Osteoblast (primary cell): Measurements from ENCODE around the gene AMPH. TPM values are rescaled to one million over a fixed set of nuclear protein-coding genes. Genes with fewer than 3 reads are reported as not detected.

Experiments
- DNase-seq: peaks from one replicate; pipeline ENCODE4 v3.0.0; 2011; ENCODE audit warnings: low spot score, mixed read lengths; ENCODE audit not compliant: insufficient read length; ENCODE audit errors: missing footprints
- H2AFZ ChIP-seq: 2 replicates; pipeline ENCODE4 v1.6.0; 2011; ENCODE audit warnings: mild to moderate bottlenecking, low read length
- H3K27ac ChIP-seq: 2 replicates; pipeline ENCODE4 v1.5.1; 2011; ENCODE audit warnings: mild to moderate bottlenecking, low read depth, low read length, moderate library complexity
- H3K27me3 ChIP-seq: 2 replicates; pipeline ENCODE4 v1.6.0; 2012; ENCODE audit warnings: mild to moderate bottlenecking, control low read depth, inconsistent platforms, low read length, moderate library complexity; ENCODE audit not compliant: insufficient read depth
- H3K36me3 ChIP-seq: 2 replicates; pipeline ENCODE4 v1.5.1; 2011; ENCODE audit warnings: mild to moderate bottlenecking, low read length, control low read depth, moderate library complexity; ENCODE audit not compliant: insufficient read depth
- H3K4me1 ChIP-seq: 2 replicates; pipeline ENCODE4 v1.5.1; 2011; ENCODE audit warnings: mild to moderate bottlenecking, low read length, control low read depth, moderate library complexity; ENCODE audit not compliant: insufficient read depth
- H3K4me2 ChIP-seq: 2 replicates; pipeline ENCODE4 v1.6.0; 2011; ENCODE audit warnings: mild to moderate bottlenecking, low read length; ENCODE audit not compliant: insufficient read depth
- H3K4me3 ChIP-seq: fragments of 200-600 bp; sonication (generic); 3 replicates; pipeline ENCODE4 v1.5.1; 2012; ENCODE audit warnings: mild to moderate bottlenecking, low read length, inconsistent platforms; ENCODE audit not compliant: insufficient read depth
- H3K79me2 ChIP-seq: 2 replicates; pipeline ENCODE4 v1.6.0; 2012; ENCODE audit warnings: mild to moderate bottlenecking, low read length, control low read depth, inconsistent platforms; ENCODE audit not compliant: insufficient read depth
- H3K9me3 ChIP-seq: 2 replicates; pipeline ENCODE4 v1.5.1; 2011; ENCODE audit warnings: low read depth, low read length, control low read depth
- H4K20me1 ChIP-seq: 2 replicates; pipeline ENCODE4 v1.6.0; 2012; ENCODE audit warnings: mild to moderate bottlenecking, low read length, control low read depth; ENCODE audit not compliant: insufficient read depth
- total RNA-seq: library from RNA; depleted of rRNA; stranded (reverse); fragments of >200 nt; gene quantifications from 2 replicates; pipeline ENCODE4 v1.2.3, GENCODE V29; 2012
- TF ChIP-seq, protein P1 (sequence below): IDR thresholded peaks from 2 replicates; pipeline ENCODE4 v1.5.1; 2011; ENCODE audit warnings: mild to moderate bottlenecking, low read depth, low read length, moderate library complexity; ENCODE audit errors: extremely low read depth

Gene AMPH
- total RNA-seq, 1 donor: 1.1 TPM

DNA sequence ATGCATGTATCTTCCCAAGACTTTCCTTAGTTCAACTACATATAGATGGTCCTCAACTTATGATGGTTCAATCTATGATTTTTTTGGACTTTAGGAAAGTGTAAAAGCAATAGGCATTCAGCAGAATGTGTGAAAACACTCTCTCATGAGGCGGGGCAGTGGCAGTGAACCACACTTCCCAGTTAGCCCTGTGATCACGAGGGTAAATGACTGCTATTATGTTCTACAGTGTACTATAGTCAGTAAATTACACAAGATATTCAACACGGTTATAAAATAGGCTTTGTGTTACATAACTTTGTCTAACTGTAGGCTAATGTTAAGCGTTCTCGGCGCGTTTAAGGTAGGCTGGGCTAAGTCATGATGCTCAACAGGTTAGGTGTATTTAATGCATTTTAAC lies 169.3 kb downstream of the AMPH start:
- Histone ChIP-seq H3K9me3 (no peaks in the 10 kb centered on the region), H3K27ac (no peak overlapping the region), H4K20me1 (no peaks in the 10 kb centered on the region), H3K27me3 (no peaks in the 10 kb centered on the region), H3K4me3 (no peak overlapping the region), H2AFZ (no peak overlapping the region), H3K36me3 (no peaks in the 10 kb centered on the region), H3K4me1 (no peaks in the 10 kb centered on the region), H3K79me2 (no peaks in the 10 kb centered on the region), H3K4me2 (no peak overlapping the region)
- TF ChIP-seq, protein P1, sequence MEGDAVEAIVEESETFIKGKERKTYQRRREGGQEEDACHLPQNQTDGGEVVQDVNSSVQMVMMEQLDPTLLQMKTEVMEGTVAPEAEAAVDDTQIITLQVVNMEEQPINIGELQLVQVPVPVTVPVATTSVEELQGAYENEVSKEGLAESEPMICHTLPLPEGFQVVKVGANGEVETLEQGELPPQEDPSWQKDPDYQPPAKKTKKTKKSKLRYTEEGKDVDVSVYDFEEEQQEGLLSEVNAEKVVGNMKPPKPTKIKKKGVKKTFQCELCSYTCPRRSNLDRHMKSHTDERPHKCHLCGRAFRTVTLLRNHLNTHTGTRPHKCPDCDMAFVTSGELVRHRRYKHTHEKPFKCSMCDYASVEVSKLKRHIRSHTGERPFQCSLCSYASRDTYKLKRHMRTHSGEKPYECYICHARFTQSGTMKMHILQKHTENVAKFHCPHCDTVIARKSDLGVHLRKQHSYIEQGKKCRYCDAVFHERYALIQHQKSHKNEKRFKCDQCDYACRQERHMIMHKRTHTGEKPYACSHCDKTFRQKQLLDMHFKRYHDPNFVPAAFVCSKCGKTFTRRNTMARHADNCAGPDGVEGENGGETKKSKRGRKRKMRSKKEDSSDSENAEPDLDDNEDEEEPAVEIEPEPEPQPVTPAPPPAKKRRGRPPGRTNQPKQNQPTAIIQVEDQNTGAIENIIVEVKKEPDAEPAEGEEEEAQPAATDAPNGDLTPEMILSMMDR: no peak
- no peak for DNase-seq

DNA sequence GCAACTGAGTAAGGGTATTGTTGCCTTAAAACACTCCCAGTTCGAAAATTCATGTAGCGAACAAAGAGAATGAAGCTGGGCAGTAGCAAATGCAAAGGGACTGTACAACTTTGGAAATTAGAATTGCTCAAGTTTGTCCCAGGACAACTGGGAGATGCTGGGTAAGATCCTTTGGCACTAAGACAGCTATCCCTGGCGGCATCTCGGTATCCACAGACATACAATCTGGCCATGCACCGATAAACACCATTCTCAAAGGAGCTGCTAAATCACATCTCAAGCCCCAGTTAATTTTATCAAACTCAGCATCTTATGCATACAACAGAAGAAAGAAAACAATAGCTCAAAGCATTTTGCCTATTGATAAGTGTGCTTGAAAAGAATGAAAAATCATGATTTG lies 177.3 kb downstream of the AMPH start:
- Histone ChIP-seq H3K9me3 (no peaks in the 10 kb centered on the region), H4K20me1 (no peaks in the 10 kb centered on the region), H3K4me1 (no peaks in the 10 kb centered on the region), H3K79me2 (no peaks in the 10 kb centered on the region), H3K27ac (no peak overlapping the region), H3K27me3 (no peaks in the 10 kb centered on the region), H3K4me2 (no peak overlapping the region), H3K4me3 (no peak overlapping the region), H2AFZ (no peak overlapping the region), H3K36me3 (no peaks in the 10 kb centered on the region)
- TF ChIP-seq, protein P1: no peak
- DNase-seq: no peak

DNA sequence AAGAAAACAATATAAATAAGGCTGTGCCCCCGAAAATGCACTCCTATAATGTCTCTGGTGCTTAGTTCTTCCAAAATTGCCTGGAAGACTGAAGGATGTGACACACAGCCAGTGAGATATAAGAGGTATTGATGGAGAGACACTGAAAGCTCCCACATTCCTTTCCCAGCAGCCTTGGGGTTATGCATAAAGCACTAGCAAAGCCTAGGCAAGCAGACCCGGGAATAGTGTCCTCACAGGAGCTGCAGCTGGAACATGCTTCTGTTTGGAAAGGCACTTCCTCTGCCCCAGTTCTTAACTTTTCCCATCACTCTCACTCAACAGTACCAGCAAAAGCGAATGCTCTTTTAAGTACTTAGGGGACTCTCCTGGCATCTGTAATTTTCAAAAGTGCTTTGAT lies 178.0 kb downstream of the AMPH start:
- Histone ChIP-seq H3K27ac (no peak overlapping the region), H3K79me2 (no peaks in the 10 kb centered on the region)

DNA sequence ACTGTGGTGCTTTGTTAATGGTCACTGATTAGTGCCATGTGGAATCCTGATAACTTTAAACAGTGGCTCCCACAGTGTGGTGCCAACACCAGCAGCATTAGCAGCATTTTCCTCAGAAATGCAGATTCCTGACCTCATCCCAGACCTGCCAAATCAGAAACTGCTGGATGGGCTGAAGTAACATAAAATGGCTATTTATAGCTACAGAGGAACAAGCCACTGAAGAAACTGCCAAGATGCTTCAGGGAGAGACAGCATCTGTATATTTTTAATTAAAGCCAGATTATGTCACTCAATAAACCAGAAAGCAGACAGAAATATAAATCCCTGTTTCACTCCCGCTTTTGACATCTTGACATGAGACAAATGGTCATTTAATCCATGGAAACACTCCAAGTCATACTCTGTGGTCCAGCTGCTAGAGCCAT lies 178.5 kb downstream of the AMPH start:
- no peak overlapping the region for H3K4me2 ChIP-seq

More for the DNA sequence above, 178.0 kb downstream of the AMPH start:
- Histone ChIP-seq H3K36me3 (no peaks in the 10 kb centered on the region), H3K9me3 (no peaks in the 10 kb centered on the region), H3K4me1 (no peaks in the 10 kb centered on the region), H3K4me3 (no peak overlapping the region), H3K27me3 (no peaks in the 10 kb centered on the region), H4K20me1 (no peaks in the 10 kb centered on the region), H2AFZ (no peak overlapping the region), H3K4me2 (no peak overlapping the region)
- no peak for DNase-seq
- TF ChIP-seq, protein P1: no peak

More for the DNA sequence above, 178.5 kb downstream of the AMPH start:
- no peaks in the 10 kb centered on the region for H3K4me1 ChIP-seq
- no peaks in the 10 kb centered on the region for H3K9me3 ChIP-seq
- no peak for DNase-seq
- no peaks in the 10 kb centered on the region for H3K79me2 ChIP-seq
- no peaks in the 10 kb centered on the region for H3K27me3 ChIP-seq
- no peak overlapping the region for H3K4me3 ChIP-seq
- no peak overlapping the region for H2AFZ ChIP-seq
- no peaks in the 10 kb centered on the region for H4K20me1 ChIP-seq
- TF ChIP-seq, protein P1: no peak
- H3K27ac ChIP-seq: no peak overlapping the region
- no peaks in the 10 kb centered on the region for H3K36me3 ChIP-seq
